Body of pancreas (tissue), 4 donors: ENCODE data around the gene TMEM201. TPM values are rescaled to one million over a fixed set of nuclear protein-coding genes. Genes with fewer than 3 reads are reported as not detected.
"Not testable (repeated sequence)": the region's sequence is repeated elsewhere in the genome, so short reads cannot be mapped to it uniquely, and the experiment has no call there.

Experiments
- ATAC-seq: fragments of 150-250 bp; one replicate; pipeline ENCODE4 v1.9.1; 2016
- DNase-seq, 4 donors: peaks; one replicate each; pipeline ENCODE4 v3.0.0-alpha.2; 2019
- H3K27ac ChIP-seq, 4 donors: fragments of 200-600 bp; sonication (generic); 1 replicate in 3 of 4; 2 replicates in 1 of 4; pipeline versions ENCODE4 v1.5.1 to v1.6.1; 2016 to 2019; ENCODE audit warnings: mild to moderate bottlenecking in 1 of 4, mixed read lengths in 1 of 4, moderate library complexity in 1 of 4
- H3K27me3 ChIP-seq, 2 donors: fragments of 200-600 bp; sonication (generic); one replicate each; pipeline ENCODE4 v1.6.0; 2016; ENCODE audit warnings: mild to moderate bottlenecking in 1 of 2
- H3K36me3 ChIP-seq, 2 donors: fragments of 200-600 bp; sonication (generic); replicated peaks in 1 of 2; 2 replicates each; pipeline ENCODE4 v1.5.1; 2016; ENCODE audit warnings: low read depth in 2 of 2; ENCODE audit not compliant: insufficient read depth in 1 of 2
- H3K4me1 ChIP-seq: fragments of 200-600 bp; sonication (generic); one replicate; pipeline ENCODE4 v1.6.0; 2016
- H3K4me3 ChIP-seq, 2 donors: fragments of 200-600 bp; sonication (generic); 1 replicate in 1 of 2; 2 replicates in 1 of 2; pipeline ENCODE4 v1.5.1; 2016 to 2019
- H3K9me3 ChIP-seq, 3 donors: fragments of 200-600 bp; sonication (generic); 1 replicate in 2 of 3; 2 replicates in 1 of 3; pipeline ENCODE4 v1.5.1; 2016
- CTCF ChIP-seq, 7 experiments: fragments of 450-650 bp in 4 of 7; fragments of 200-600 bp in 3 of 7; sonication (generic) in 3 of 7; IDR thresholded peaks; one replicate each; pipeline ENCODE4 v1.5.1; 2016 to 2019; ENCODE audit warnings: antibody characterized with exemption in 7 of 7
- POLR2A ChIP-seq, 3 donors: fragments of 450-650 bp; IDR thresholded peaks; one replicate each; pipeline ENCODE4 v1.6.1; 2016; ENCODE audit warnings: antibody characterized with exemption in 3 of 3, mild to moderate bottlenecking in 2 of 3
- WGBS, 2 donors: methylation state at CpG; one replicate each; pipeline ENCODE4 v1.1.5; 2017; 5-methylcytosine and 5-hydroxymethylcytosine counted together
- intact Hi-C: fragments of 100-400 bp; cut with DNase I; formaldehyde crosslinking; loops from one replicate; pipeline ENCODE4 v1.15.1; 2023
- total RNA-seq, 2 donors: library from RNA; depleted of rRNA; stranded (reverse); fragments of >200 nt; gene quantifications; one replicate each; pipeline ENCODE4 v1.1.0, GENCODE V29; 2016

Gene TMEM201
- total RNA-seq, 2 donors from 2014 or later: 7.3 to 12.5 TPM

GRCh38 chr1:9624081-9624480 is 35.4 kb downstream of the TMEM201 start:
- no peaks in the 10 kb centered on the region for H3K27me3 ChIP-seq
- H3K36me3 ChIP-seq: no peaks in the 10 kb centered on the region
- H3K4me3 ChIP-seq: no peak overlapping the region
- intact Hi-C loops: no loop called here
- TF ChIP-seq POLR2A (IDR thresholded peaks at IDR 0.05) (no peak), CTCF (IDR thresholded peaks at IDR 0.05) (no peak)
- ATAC-seq (no peak), DNase-seq (no peak)
- WGBS, 2 donors: 90 to 91% methylated on average over 2 of the region's 2 CpGs
- H3K27ac ChIP-seq: no peak overlapping the region
- H3K4me1 ChIP-seq: no peaks in the 10 kb centered on the region
- no peaks in the 10 kb centered on the region for H3K9me3 ChIP-seq

GRCh38 chr1:9625030-9625429 is 36.3 kb downstream of the TMEM201 start:
- H3K4me1 ChIP-seq, H3K4me3 ChIP-seq, H3K27ac ChIP-seq, H3K27me3 ChIP-seq, H3K36me3 ChIP-seq, ATAC-seq, DNase-seq, H3K9me3 ChIP-seq, intact Hi-C loops: not testable (repeated sequence)
- whole genome bisulfite sequencing, 2 donors: 91 to 100% methylated on average over 2 to 3 of the region's 3 CpGs

GRCh38 chr1:9626201-9626608 is 37.5 kb downstream of the TMEM201 start:
- intact Hi-C loops: no loop called here
- Histone ChIP-seq H3K9me3 (no peaks in the 10 kb centered on the region), H3K4me1 (no peaks in the 10 kb centered on the region), H3K27me3 (no peaks in the 10 kb centered on the region), H3K4me3 (no peak overlapping the region), H3K36me3 (no peaks in the 10 kb centered on the region), H3K27ac (no peak overlapping the region)
- TF ChIP-seq CTCF (IDR thresholded peaks at IDR 0.05): no peak
- no peak for TF ChIP-seq POLR2A (IDR thresholded peaks at IDR 0.05)
- WGBS, 2 donors: 51 to 56% methylated on average over 9 of the region's 9 CpGs
- DNase-seq: no peak
- no peak for ATAC-seq

GRCh38 chr1:9628541-9629444 is 40.1 kb downstream of the TMEM201 start:
- H3K4me1 ChIP-seq: no peaks in the 10 kb centered on the region
- DNase-seq: no peak
- WGBS, 2 donors: 48 to 65% methylated on average over 15 to 23 of the region's 23 CpGs
- H3K4me3 ChIP-seq: no peak overlapping the region
- no peaks in the 10 kb centered on the region for H3K27me3 ChIP-seq
- ATAC-seq: no peak
- TF ChIP-seq CTCF (IDR thresholded peaks at IDR 0.05): no peak
- no peak for TF ChIP-seq POLR2A (IDR thresholded peaks at IDR 0.05)
- no peaks in the 10 kb centered on the region for H3K36me3 ChIP-seq
- H3K9me3 ChIP-seq: no peaks in the 10 kb centered on the region
- no peak overlapping the region for H3K27ac ChIP-seq
- intact Hi-C loops: no loop called here

- H3K27me3 ChIP-seq: no peaks in the 10 kb centered on the region
- H3K9me3 ChIP-seq: no peaks in the 10 kb centered on the region
- no peak overlapping the region for H3K27ac ChIP-seq
- intact Hi-C loops: loop anchor here (10.0 kb wide), 1 partner anchor 235 kb away; no protein-coding TSS in a partner anchor
- WGBS, 2 donors: 35 to 41% methylated on average over 26 to 29 of the region's 29 CpGs
- TF ChIP-seq POLR2A (IDR thresholded peaks at IDR 0.05) (no peak), CTCF (IDR thresholded peaks at IDR 0.05) (no peak)
- H3K4me3 ChIP-seq: no peak overlapping the region
- H3K36me3 ChIP-seq: no peaks in the 10 kb centered on the region
- DNase-seq (peak in 2 of 4 donors; percentile 25 to 60), ATAC-seq (no peak)
- H3K4me1 ChIP-seq: no peaks in the 10 kb centered on the region
These were observed 40.9 kb downstream of the TMEM201 start for GRCh38 chr1:9629445-9630201.
